Activated T-helper 17 cell treated with anti-CD3 and anti-CD28 coated beads, Interleukin-2, amount 50 U/mL, for 72 hours (primary cell): ENCODE measurements around the gene PCGF1. TPM values are rescaled to one million over a fixed set of nuclear protein-coding genes. Genes with fewer than 3 reads are reported as not detected.
"Not testable (repeated sequence)": the region's sequence is repeated elsewhere in the genome, so short reads cannot be mapped to it uniquely, and the experiment has no call there.

Experiments used
- ATAC-seq: fragments of 150-1000 bp; cut with Tn5 transposase; replicated peaks from 2 replicates; pipeline ENCODE4 v1.10.0; 2021; ENCODE audit warnings: mild to moderate bottlenecking, moderate library complexity
- H3K27ac Mint-ChIP-seq: one replicate; pipeline ENCODE4 v1.8.0; 2022; ENCODE audit warnings: mixed read lengths
- H3K27me3 Mint-ChIP-seq: one replicate; pipeline ENCODE4 v1.8.0; 2022; ENCODE audit warnings: mixed read lengths
- H3K36me3 Mint-ChIP-seq: one replicate; pipeline ENCODE4 v1.8.0; 2022; ENCODE audit warnings: low read depth, mild to moderate bottlenecking, mixed read lengths
- H3K4me1 Mint-ChIP-seq: one replicate; pipeline ENCODE4 v1.8.0; 2022; ENCODE audit warnings: mixed read lengths
- H3K4me3 Mint-ChIP-seq: one replicate; pipeline ENCODE4 v1.8.0; 2022; ENCODE audit warnings: mild to moderate bottlenecking, mixed read lengths
- H3K9me3 Mint-ChIP-seq: one replicate; pipeline ENCODE4 v1.8.0; 2022; ENCODE audit warnings: mixed read lengths
- total RNA-seq, 2 donors: library from RNA; stranded (reverse); gene quantifications; one replicate each; pipeline ENCODE4 v1.2.3, GENCODE V29; 2022

Gene PCGF1
- total RNA-seq, 2 donors from 2014 or later, result 22.0 to 32.8 TPM

DNA sequence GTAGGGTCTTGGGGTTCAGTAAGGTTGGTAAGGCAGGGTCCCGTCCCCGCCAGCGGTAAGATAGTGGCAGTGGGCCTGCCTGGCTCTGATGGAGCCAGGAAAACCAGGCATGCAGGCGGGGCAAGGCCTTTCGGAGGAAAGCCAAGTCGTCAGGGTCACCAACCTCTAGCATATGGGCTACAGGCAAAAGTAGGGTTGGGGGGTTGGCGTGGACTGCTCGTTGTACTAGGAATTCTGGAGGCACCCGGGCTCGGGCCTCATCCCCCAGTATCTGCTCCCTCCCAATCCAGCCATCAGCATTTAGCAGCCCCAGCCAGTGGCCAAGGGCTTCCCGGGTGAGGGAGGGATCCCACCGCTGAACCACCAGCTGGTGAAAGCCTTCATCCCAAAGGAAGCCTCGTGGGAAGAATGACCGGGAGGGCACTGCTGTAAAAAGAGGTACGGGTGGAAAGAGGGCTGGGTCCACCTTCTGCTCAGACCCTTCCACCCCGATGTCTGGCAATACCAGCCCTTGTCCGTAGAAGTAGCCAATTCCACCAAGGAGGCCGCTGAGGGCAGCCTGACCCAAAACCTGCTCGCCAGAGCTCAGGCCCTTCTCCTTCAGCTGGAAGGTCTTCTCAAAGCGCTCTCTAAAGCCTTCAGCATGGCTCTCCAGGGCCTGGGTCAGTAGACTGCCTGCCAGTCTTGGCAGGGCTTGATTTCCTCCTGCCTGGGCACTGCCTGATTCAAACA, 45.3 kb downstream of the PCGF1 start:
- Mint-ChIP-seq H3K27me3 (no peaks in the 10 kb centered on the region), H3K27ac (no peak overlapping the region), H3K36me3 (peaks cover 42% of the 10 kb centered on the region), H3K4me3 (peak overlapping the region; percentile 99), H3K4me1 (peaks cover 16% of the 10 kb centered on the region), H3K9me3 (no peaks in the 10 kb centered on the region)
- no peak for ATAC-seq

- peaks cover 50% of the 10 kb centered on the region for H3K36me3 Mint-ChIP-seq
- no peak overlapping the region for H3K27ac Mint-ChIP-seq
- H3K4me1 Mint-ChIP-seq, result peaks cover 23% of the 10 kb centered on the region
- ATAC-seq, result no peak
- H3K4me3 Mint-ChIP-seq, result no peak overlapping the region
- H3K27me3 Mint-ChIP-seq, result no peaks in the 10 kb centered on the region
- H3K9me3 Mint-ChIP-seq, result no peaks in the 10 kb centered on the region
Observed at GRCh38 chr2:74461187-74462053, 46.1 kb downstream of the PCGF1 start.

DNA sequence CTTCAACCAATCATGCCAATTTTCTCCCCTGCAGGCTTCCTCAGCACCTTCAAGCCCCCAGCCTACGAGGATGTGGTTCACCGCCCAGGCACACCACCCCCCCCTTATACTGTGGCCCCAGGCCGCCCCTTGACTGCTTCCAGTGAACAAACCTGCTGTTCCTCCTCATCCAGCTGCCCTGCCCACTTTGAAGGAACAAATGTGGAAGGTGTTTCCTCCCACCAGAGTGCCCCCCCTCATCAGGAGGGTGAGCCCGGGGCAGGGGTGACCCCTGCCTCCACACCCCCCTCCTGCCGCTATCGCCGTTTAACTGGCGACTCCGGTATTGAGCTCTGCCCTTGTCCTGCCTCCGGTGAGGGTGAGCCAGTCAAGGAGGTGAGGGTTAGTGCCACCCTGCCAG, 47.3 kb downstream of the PCGF1 start:
- Mint-ChIP-seq H3K4me1 (peaks cover 36% of the 10 kb centered on the region), H3K4me3 (peak overlapping the region; percentile 100), H3K36me3 (peaks cover 58% of the 10 kb centered on the region), H3K27ac (peak overlapping the region; percentile 43)
- not testable (repeated sequence) for H3K27me3 Mint-ChIP-seq, H3K9me3 Mint-ChIP-seq, ATAC-seq

GRCh38 chr2:74459503-74460118, 47.9 kb downstream of the PCGF1 start:
- H3K27ac Mint-ChIP-seq, result peak overlapping the region; percentile 99
- peaks cover 63% of the 10 kb centered on the region for H3K36me3 Mint-ChIP-seq
- H3K4me1 Mint-ChIP-seq, result peaks cover 41% of the 10 kb centered on the region
- not testable (repeated sequence) for H3K9me3 Mint-ChIP-seq, H3K27me3 Mint-ChIP-seq, ATAC-seq
- H3K4me3 Mint-ChIP-seq, result peak overlapping the region; percentile 100

- no peak for ATAC-seq
- Mint-ChIP-seq H3K27me3 (no peaks in the 10 kb centered on the region), H3K9me3 (no peaks in the 10 kb centered on the region), H3K4me3 (peak overlapping the region; percentile 100), H3K4me1 (peaks cover 46% of the 10 kb centered on the region), H3K36me3 (peaks cover 65% of the 10 kb centered on the region), H3K27ac (peak overlapping the region; percentile 99)
Observed at GRCh38 chr2:74458938-74459363, 48.5 kb downstream of the PCGF1 start.

- no peaks in the 10 kb centered on the region for H3K9me3 Mint-ChIP-seq
- H3K27me3 Mint-ChIP-seq, result no peaks in the 10 kb centered on the region
- H3K36me3 Mint-ChIP-seq, result peaks cover 63% of the 10 kb centered on the region
- peak within 1 kb of the TSS; percentile 100 for H3K4me3 Mint-ChIP-seq
- peaks cover 45% of the 10 kb centered on the region for H3K4me1 Mint-ChIP-seq
- H3K27ac Mint-ChIP-seq, result peak within 1 kb of the TSS; percentile 99
- peak; percentile 89 for ATAC-seq
Observed at GRCh38 chr2:74458132-74458937, 49.2 kb downstream of the PCGF1 start, which contains the start of gene WBP1. WBP1 (plus strand) TSS chr2:74458438; CDS start chr2:74458603, 165 bp downstream.

DNA sequence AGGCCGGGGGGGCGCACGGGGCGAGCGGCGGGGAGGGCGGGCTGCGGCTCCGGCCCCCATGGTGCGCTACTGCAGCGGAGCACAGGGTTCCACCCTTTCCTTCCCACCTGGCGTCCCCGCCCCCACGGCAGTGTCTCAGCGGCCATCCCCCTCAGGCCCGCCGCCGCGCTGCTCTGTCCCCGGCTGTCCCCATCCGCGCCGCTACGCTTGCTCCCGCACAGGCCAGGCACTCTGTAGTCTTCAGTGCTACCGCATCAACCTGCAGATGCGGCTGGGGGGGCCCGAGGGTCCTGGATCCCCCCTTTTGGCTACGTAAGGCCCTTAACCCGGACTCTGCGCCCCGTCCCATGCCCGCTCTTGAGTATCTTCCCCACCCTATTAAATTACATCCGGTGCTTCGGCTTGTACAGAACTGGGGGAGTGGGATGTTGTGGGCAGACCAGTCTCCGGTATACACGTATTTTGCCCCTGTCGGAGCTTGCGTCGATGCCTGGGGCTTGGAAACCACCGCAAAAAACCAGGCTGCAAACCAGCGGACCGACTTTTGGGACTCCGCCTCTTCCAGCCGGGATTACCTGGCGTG, 49.9 kb downstream of the PCGF1 start:
- peaks cover 46% of the 10 kb centered on the region for H3K4me1 Mint-ChIP-seq
- no peaks in the 10 kb centered on the region for H3K9me3 Mint-ChIP-seq
- no peaks in the 10 kb centered on the region for H3K27me3 Mint-ChIP-seq
- H3K27ac Mint-ChIP-seq, result peak overlapping the region; percentile 99
- H3K36me3 Mint-ChIP-seq, result peaks cover 56% of the 10 kb centered on the region
- peak overlapping the region; percentile 100 for H3K4me3 Mint-ChIP-seq
- peak; percentile 27 for ATAC-seq

GRCh38 chr2:74457129-74457548, 50.4 kb downstream of the PCGF1 start:
- Mint-ChIP-seq H3K27me3 (no peaks in the 10 kb centered on the region), H3K9me3 (no peaks in the 10 kb centered on the region), H3K36me3 (peaks cover 51% of the 10 kb centered on the region), H3K4me3 (peak overlapping the region; percentile 100), H3K4me1 (peaks cover 46% of the 10 kb centered on the region), H3K27ac (peak overlapping the region; percentile 99)
- ATAC-seq, result no peak

Other genes with a start within 250 kb of the PCGF1 start
- 1 to 10 TPM; 2.2 to 4.4 TPM for gene SLC4A5, start 164.3 kb downstream of the PCGF1 start, total RNA-seq
- 100 to 1,000 TPM in 1 of 2 donors, 10 to 100 TPM in 1; 84.0 to 108 TPM for gene DCTN1, start 127.4 kb downstream of the PCGF1 start, total RNA-seq
- gene C2orf81, start 86.1 kb downstream of the PCGF1 start, total RNA-seq, result 1 to 10 TPM; 2.3 to 9.7 TPM
- 100 to 1,000 TPM in 1 of 2 donors, 10 to 100 TPM in 1; 85.8 to 194 TPM for gene WDR54, start 86.0 kb downstream of the PCGF1 start, total RNA-seq
- gene RTKN, start 65.8 kb downstream of the PCGF1 start, total RNA-seq, result 1 to 10 TPM; 1.2 to 3.1 TPM
- gene INO80B, start 52.6 kb downstream of the PCGF1 start, total RNA-seq, result 10 to 100 TPM; 27.8 to 37.9 TPM
- gene WBP1, start 49.3 kb downstream of the PCGF1 start, total RNA-seq, result 10 to 100 TPM; 34.1 to 48.5 TPM
- 10 to 100 TPM; 68.3 to 70.9 TPM for gene MOGS, start 42.3 kb downstream of the PCGF1 start, total RNA-seq
- gene MRPL53, start 35.0 kb downstream of the PCGF1 start, total RNA-seq, result 10 to 100 TPM; 83.8 to 91.2 TPM
- 10 to 100 TPM; 25.4 to 26.3 TPM for gene CCDC142, start 24.7 kb downstream of the PCGF1 start, total RNA-seq
- gene TTC31, start 24.6 kb downstream of the PCGF1 start, total RNA-seq, result 10 to 100 TPM; 27.2 to 32.4 TPM
- 1 to 10 TPM in 1 of 2 donors, under 1 TPM in 1; 0.39 to 1.3 TPM for gene LBX2, start 8.1 kb downstream of the PCGF1 start, total RNA-seq
- gene TLX2, start 6.8 kb upstream of the PCGF1 start, total RNA-seq, result 1 to 10 TPM in 1 of 2 donors, under 1 TPM in 1; 0.39 to 1.4 TPM
- under 1 TPM; 0.74 to 0.76 TPM for gene DQX1, start 18.5 kb upstream of the PCGF1 start, total RNA-seq
- gene AUP1, start 22.0 kb upstream of the PCGF1 start, total RNA-seq, result 100 to 1,000 TPM in 1 of 2 donors, 10 to 100 TPM in 1; 72.2 to 116 TPM
- 10 to 100 TPM; 75.6 to 81.2 TPM for gene HTRA2, start 22.2 kb upstream of the PCGF1 start, total RNA-seq
- 1 to 10 TPM; 2.0 to 4.4 TPM for gene LOXL3, start 46.2 kb upstream of the PCGF1 start, total RNA-seq
- 10 to 100 TPM; 23.7 to 32.4 TPM for gene DOK1, start 47.0 kb upstream of the PCGF1 start, total RNA-seq
- not detected for gene M1AP, start 140.6 kb upstream of the PCGF1 start, total RNA-seq
- gene SEMA4F, start 146.6 kb upstream of the PCGF1 start, total RNA-seq, result 1 to 10 TPM; 6.5 to 7.3 TPM